Measurements from ENCODE around the gene ATP8B4. TPM values are rescaled to one million over a fixed set of nuclear protein-coding genes. Genes with fewer than 3 reads are reported as not detected.

The ATP8B4 gene
- total and polyA plus RNA-seq, 10 of the 15 experiments (the other 5 are each of a cell fraction or from before 2014, with no cell fraction given): 0.02 to 0.94 (median 0.19) TPM

DNA sequence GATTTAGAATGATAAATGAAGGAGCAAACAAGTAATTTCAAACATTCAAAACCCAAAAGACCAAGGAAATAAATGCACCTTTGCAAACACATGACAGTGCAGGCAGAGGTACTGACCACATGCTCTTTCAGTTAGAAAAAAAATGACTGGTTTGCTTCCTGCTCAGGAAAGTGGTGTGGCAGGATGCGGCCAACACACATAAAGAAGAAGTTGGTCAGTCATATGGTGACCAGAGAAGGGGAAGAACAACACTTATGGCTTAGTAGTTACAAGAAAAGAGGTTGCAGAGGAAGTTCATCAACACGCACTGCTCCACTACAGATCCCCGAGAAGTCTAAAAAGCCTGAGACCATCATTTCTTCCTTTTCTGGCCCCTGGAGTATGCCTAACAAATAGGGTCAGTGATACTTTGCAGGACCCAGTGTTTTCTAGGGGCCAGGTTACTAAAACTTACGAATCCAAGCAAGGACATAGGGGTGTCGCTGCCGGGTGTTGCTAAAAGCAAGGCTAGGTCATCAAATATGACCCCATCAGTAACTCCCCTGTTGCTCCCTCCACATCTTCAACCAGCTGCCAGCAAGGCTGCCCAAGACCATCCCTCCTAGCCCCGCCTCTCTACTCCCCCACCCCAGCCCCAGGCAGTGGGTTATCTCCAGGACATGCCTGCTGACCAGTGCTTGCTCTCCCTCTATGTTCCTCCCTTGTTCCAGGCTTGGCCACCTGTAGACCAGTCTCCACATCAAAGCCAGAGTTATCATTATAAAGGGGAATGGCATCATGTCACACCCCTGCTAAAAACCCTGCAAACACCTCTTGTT, 11.2 kb downstream of the ATP8B4 start (continued):
- TF ChIP-seq CREB1 (IDR thresholded peaks at IDR 0.05; ENCODE audit: low read depth) (no peak), PAX5 (IDR thresholded peaks at IDR 0.05; ENCODE audit: borderline replicate concordance, low read depth, low read length) (peak; percentile 98), RFX5 (IDR thresholded peaks at IDR 0.05; ENCODE audit: low read depth, low read length) (no peak), CHD1 (IDR thresholded peaks at IDR 0.05; ENCODE audit: low read depth, low read length) (no peak), RCOR1 (conservative IDR thresholded peaks at IDR 0.05; ENCODE audit: low read depth, low read length) (no peak), RB1 (IDR thresholded peaks at IDR 0.05; ENCODE audit: borderline replicate concordance) (no peak), ETV6 (conservative IDR thresholded peaks at IDR 0.05 in 1 of 2, IDR thresholded peaks at IDR 0.05 in 1 of 2; ENCODE audit: borderline replicate concordance in 1 of 2, low read depth in 1 of 2) (peak in 1 of 2 experiments; percentile 94; a peak in 2 of 4 replicates), IKZF2 (IDR thresholded peaks at IDR 0.05) (peak; percentile 89; a peak in 3 of 4 replicates), RELA (IDR thresholded peaks at IDR 0.05; ENCODE audit: borderline replicate concordance, partially characterized antibody) (no peak), KAT2A (conservative IDR thresholded peaks at IDR 0.05; ENCODE audit: control insufficient read depth, low read depth, low read length) (no peak), FOXM1 (IDR thresholded peaks at IDR 0.05; ENCODE audit: low read depth, low read length) (peak; percentile 78), BACH1 (IDR thresholded peaks at IDR 0.05; ENCODE audit: borderline replicate concordance) (no peak; the same call in 1 of the 2 replicates), STAT1 (conservative IDR thresholded peaks at IDR 0.05) (no peak), IKZF1 (conservative IDR thresholded peaks at IDR 0.05) (peak; percentile 80), POLR2AphosphoS2 (IDR thresholded peaks at IDR 0.05; ENCODE audit: low read depth, low read length) (no peak), CBX3 (IDR thresholded peaks at IDR 0.05; ENCODE audit: borderline replicate concordance, low read depth) (no peak), RUNX3 (IDR thresholded peaks at IDR 0.05; ENCODE audit: low read length) (peak; percentile 95)
- TF ChIP-seq, protein P1, sequence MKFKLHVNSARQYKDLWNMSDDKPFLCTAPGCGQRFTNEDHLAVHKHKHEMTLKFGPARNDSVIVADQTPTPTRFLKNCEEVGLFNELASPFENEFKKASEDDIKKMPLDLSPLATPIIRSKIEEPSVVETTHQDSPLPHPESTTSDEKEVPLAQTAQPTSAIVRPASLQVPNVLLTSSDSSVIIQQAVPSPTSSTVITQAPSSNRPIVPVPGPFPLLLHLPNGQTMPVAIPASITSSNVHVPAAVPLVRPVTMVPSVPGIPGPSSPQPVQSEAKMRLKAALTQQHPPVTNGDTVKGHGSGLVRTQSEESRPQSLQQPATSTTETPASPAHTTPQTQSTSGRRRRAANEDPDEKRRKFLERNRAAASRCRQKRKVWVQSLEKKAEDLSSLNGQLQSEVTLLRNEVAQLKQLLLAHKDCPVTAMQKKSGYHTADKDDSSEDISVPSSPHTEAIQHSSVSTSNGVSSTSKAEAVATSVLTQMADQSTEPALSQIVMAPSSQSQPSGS (IDR thresholded peaks at IDR 0.05; ENCODE audit: low read length): peak; percentile 86
- TF ChIP-seq, protein P2, sequence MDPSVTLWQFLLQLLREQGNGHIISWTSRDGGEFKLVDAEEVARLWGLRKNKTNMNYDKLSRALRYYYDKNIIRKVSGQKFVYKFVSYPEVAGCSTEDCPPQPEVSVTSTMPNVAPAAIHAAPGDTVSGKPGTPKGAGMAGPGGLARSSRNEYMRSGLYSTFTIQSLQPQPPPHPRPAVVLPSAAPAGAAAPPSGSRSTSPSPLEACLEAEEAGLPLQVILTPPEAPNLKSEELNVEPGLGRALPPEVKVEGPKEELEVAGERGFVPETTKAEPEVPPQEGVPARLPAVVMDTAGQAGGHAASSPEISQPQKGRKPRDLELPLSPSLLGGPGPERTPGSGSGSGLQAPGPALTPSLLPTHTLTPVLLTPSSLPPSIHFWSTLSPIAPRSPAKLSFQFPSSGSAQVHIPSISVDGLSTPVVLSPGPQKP (IDR thresholded peaks at IDR 0.05; ENCODE audit: low read depth, low read length): no peak
- TF ChIP-seq, protein P3, sequence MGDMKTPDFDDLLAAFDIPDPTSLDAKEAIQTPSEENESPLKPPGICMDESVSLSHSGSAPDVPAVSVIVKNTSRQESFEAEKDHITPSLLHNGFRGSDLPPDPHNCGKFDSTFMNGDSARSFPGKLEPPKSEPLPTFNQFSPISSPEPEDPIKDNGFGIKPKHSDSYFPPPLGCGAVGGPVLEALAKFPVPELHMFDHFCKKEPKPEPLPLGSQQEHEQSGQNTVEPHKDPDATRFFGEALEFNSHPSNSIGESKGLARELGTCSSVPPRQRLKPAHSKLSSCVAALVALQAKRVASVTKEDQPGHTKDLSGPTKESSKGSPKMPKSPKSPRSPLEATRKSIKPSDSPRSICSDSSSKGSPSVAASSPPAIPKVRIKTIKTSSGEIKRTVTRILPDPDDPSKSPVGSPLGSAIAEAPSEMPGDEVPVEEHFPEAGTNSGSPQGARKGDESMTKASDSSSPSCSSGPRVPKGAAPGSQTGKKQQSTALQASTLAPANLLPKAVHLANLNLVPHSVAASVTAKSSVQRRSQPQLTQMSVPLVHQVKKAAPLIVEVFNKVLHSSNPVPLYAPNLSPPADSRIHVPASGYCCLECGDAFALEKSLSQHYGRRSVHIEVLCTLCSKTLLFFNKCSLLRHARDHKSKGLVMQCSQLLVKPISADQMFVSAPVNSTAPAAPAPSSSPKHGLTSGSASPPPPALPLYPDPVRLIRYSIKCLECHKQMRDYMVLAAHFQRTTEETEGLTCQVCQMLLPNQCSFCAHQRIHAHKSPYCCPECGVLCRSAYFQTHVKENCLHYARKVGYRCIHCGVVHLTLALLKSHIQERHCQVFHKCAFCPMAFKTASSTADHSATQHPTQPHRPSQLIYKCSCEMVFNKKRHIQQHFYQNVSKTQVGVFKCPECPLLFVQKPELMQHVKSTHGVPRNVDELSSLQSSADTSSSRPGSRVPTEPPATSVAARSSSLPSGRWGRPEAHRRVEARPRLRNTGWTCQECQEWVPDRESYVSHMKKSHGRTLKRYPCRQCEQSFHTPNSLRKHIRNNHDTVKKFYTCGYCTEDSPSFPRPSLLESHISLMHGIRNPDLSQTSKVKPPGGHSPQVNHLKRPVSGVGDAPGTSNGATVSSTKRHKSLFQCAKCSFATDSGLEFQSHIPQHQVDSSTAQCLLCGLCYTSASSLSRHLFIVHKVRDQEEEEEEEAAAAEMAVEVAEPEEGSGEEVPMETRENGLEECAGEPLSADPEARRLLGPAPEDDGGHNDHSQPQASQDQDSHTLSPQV (IDR thresholded peaks at IDR 0.05): no peak
- TF ChIP-seq, protein P4, sequence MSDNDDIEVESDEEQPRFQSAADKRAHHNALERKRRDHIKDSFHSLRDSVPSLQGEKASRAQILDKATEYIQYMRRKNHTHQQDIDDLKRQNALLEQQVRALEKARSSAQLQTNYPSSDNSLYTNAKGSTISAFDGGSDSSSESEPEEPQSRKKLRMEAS (IDR thresholded peaks at IDR 0.05; ENCODE audit: low read depth, low read length): 0 out of 2 replicates have a peak, but pooled peaks have one; percentile 15
- TF ChIP-seq, protein P5, sequence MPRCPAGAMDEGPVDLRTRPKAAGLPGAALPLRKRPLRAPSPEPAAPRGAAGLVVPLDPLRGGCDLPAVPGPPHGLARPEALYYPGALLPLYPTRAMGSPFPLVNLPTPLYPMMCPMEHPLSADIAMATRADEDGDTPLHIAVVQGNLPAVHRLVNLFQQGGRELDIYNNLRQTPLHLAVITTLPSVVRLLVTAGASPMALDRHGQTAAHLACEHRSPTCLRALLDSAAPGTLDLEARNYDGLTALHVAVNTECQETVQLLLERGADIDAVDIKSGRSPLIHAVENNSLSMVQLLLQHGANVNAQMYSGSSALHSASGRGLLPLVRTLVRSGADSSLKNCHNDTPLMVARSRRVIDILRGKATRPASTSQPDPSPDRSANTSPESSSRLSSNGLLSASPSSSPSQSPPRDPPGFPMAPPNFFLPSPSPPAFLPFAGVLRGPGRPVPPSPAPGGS (IDR thresholded peaks at IDR 0.05; ENCODE audit: borderline replicate concordance, insufficient read depth, low read depth, low read length, poor library complexity, severe bottlenecking): peak; percentile 68

Data from GM12878 (cell line).